NT2/D1 (cell line): ENCODE results near the gene INSIG2.

ENCODE experiments used
- DNase-seq: peaks from one replicate; pipeline ENCODE4 v3.0.0-alpha.2; 2011; ENCODE audit warnings: low read depth, low spot score
- H3K27me3 ChIP-seq: 2 replicates; pipeline ENCODE4 v1.6.0; 2011; ENCODE audit warnings: mild to moderate bottlenecking; ENCODE audit not compliant: insufficient read length, insufficient read depth
- H3K36me3 ChIP-seq: 2 replicates; pipeline ENCODE4 v1.6.1; 2011; ENCODE audit warnings: mild to moderate bottlenecking, low read length, mixed read lengths; ENCODE audit not compliant: insufficient read depth, insufficient read length
- H3K4me1 ChIP-seq: 2 replicates; pipeline ENCODE4 v1.5.1; 2011; ENCODE audit not compliant: insufficient read depth, insufficient read length
- H3K4me3 ChIP-seq: 2 replicates; pipeline ENCODE4 v1.5.1; 2011; ENCODE audit warnings: low read depth; ENCODE audit not compliant: insufficient read length
- H3K9ac ChIP-seq: 2 replicates; pipeline ENCODE4 v1.6.0; 2011; ENCODE audit warnings: low read depth; ENCODE audit not compliant: insufficient read length
- H3K9me3 ChIP-seq: 2 replicates; pipeline ENCODE4 v1.5.1; 2011; ENCODE audit warnings: mild to moderate bottlenecking, low read length; ENCODE audit not compliant: insufficient read depth
- SUZ12 ChIP-seq: IDR thresholded peaks from 2 replicates; pipeline ENCODE4 v1.6.1; 2011; ENCODE audit not compliant: insufficient read length, insufficient read depth; ENCODE audit errors: extremely low read depth
- YY1 ChIP-seq: IDR thresholded peaks from 2 replicates; pipeline ENCODE4 v1.6.1; 2011; ENCODE audit not compliant: insufficient read length, insufficient read depth
- ZNF274 ChIP-seq: IDR thresholded peaks from 2 replicates; pipeline ENCODE4 v1.6.1; 2011; ENCODE audit warnings: mild to moderate bottlenecking, low read depth, low read length

INSIG2 gene

GRCh38 chr2:118105497-118105896 is 17.2 kb downstream of the INSIG2 start:
- peaks cover 12% of the 10 kb centered on the region for H3K36me3 ChIP-seq
- DNase-seq: no peak
- no peaks in the 10 kb centered on the region for H3K27me3 ChIP-seq
- no peaks in the 10 kb centered on the region for H3K9me3 ChIP-seq
- H3K9ac ChIP-seq: no peak overlapping the region
- no peak for TF ChIP-seq SUZ12
- no peak for TF ChIP-seq ZNF274
- no peak for TF ChIP-seq YY1
- H3K4me3 ChIP-seq: no peak overlapping the region
- no peaks in the 10 kb centered on the region for H3K4me1 ChIP-seq

GRCh38 chr2:118106926-118107325 is 18.7 kb downstream of the INSIG2 start:
- Histone ChIP-seq H3K4me3 (no peak overlapping the region), H3K36me3 (peaks cover 12% of the 10 kb centered on the region), H3K9me3 (no peaks in the 10 kb centered on the region), H3K27me3 (no peaks in the 10 kb centered on the region), H3K4me1 (no peaks in the 10 kb centered on the region), H3K9ac (no peak overlapping the region)
- no peak for DNase-seq
- TF ChIP-seq ZNF274: no peak
- no peak for TF ChIP-seq YY1
- no peak for TF ChIP-seq SUZ12

DNA sequence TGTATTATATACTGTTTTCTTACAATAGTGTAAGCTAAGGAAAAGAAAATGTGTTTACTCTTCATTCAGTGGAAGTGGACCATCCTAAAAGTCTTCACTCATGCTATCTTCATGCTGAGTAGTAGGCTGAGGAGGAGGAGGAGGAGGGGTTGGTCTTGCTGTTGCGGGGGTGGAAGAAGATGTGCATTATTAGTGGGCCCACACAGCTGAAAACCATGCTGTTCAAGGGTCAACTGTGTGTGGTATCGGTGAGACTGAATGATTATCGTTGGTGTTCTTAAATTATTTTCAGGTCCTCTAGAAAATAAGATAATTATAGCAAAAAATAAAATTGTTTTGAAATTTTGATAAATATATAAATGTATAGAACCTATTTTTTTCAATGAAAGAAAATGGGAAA is 22.0 kb downstream of the INSIG2 start:
- H3K9me3 ChIP-seq: no peaks in the 10 kb centered on the region
- no peak overlapping the region for H3K9ac ChIP-seq
- peaks cover 12% of the 10 kb centered on the region for H3K36me3 ChIP-seq
- DNase-seq: no peak
- H3K4me3 ChIP-seq: no peak overlapping the region
- H3K4me1 ChIP-seq: no peaks in the 10 kb centered on the region
- TF ChIP-seq YY1 (no peak), SUZ12 (no peak), ZNF274 (no peak)
- H3K27me3 ChIP-seq: no peaks in the 10 kb centered on the region

DNA sequence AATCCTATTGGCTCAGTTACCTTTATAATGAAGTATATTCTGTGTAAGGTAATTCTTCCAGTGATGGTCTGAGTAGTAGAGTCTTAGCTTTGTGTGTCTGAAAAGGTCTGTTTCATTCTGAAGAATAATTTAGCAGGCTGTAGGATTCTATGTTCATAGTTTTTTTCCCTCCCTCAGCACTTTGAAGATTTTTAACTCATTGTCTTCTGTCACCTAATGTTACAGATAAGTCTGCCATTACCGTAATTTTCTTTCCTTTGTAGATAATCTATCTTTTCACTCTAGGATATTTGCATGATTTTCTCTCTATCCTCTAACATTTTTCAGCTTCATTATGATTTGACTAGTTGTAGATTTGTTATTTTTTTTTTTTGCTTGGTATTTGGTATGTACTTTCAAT is 22.7 kb downstream of the INSIG2 start:
- DNase-seq: no peak
- Histone ChIP-seq H3K27me3 (no peaks in the 10 kb centered on the region), H3K9ac (no peak overlapping the region), H3K9me3 (no peaks in the 10 kb centered on the region), H3K4me3 (no peak overlapping the region), H3K4me1 (no peaks in the 10 kb centered on the region), H3K36me3 (peaks cover 12% of the 10 kb centered on the region)
- TF ChIP-seq ZNF274 (no peak), SUZ12 (no peak), YY1 (no peak)

DNA sequence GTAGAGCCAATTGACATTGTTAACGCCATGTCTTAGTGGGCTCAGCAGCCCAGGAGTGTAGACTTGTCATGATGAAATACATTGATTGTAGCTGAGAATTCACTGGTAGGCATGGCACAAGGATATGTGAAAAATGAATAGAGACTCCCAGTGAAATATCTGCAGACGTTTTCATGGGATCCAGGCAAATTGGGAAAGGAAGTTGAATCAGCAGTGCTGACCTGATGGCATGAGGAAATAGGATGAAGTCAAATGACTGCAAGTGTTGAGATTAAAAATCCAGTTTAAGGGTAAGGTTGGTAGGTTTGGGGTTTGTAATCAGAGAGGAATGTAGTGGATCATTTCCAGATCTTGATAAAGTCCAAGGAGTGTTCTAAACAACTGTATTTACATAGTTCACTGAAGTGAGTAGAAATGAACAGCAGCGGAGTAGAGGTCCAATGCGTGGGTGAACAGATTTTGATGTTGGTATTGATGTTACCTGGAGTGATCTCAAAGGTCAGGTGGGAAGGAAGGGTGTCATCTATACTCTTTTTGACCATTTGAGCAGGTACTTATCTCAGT is 24.6 kb downstream of the INSIG2 start:
- Histone ChIP-seq H3K9ac (no peak overlapping the region), H3K9me3 (no peaks in the 10 kb centered on the region), H3K27me3 (no peaks in the 10 kb centered on the region), H3K4me1 (no peaks in the 10 kb centered on the region), H3K4me3 (no peak overlapping the region), H3K36me3 (peaks cover 8% of the 10 kb centered on the region)
- no peak for DNase-seq
- TF ChIP-seq YY1: no peak
- no peak for TF ChIP-seq SUZ12
- TF ChIP-seq ZNF274: no peak

DNA sequence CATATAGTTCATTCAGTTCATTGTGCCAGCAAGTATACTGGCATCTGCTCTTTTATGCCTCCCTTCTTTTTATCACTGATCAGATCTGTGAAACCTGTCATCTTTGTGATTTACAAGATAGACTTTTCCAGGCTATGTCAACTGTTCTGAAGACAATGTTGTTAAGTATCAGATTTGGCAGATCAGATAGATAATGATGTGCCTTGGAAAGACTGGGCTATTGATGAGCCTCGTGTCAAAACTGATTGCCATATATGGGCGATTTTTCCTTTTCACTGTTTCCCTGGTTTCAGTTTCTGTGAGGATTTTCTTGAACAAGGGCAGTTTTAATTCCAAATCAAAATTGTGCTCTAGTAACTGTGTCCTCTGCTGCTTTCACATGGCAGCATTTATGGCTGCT is 26.6 kb downstream of the INSIG2 start:
- no peak for DNase-seq
- TF ChIP-seq SUZ12 (no peak), YY1 (no peak), ZNF274 (no peak)
- no peak overlapping the region for H3K9ac ChIP-seq
- H3K4me3 ChIP-seq: no peak overlapping the region
- no peaks in the 10 kb centered on the region for H3K27me3 ChIP-seq
- H3K36me3 ChIP-seq: no peaks in the 10 kb centered on the region
- no peaks in the 10 kb centered on the region for H3K4me1 ChIP-seq
- H3K9me3 ChIP-seq: no peaks in the 10 kb centered on the region

DNA sequence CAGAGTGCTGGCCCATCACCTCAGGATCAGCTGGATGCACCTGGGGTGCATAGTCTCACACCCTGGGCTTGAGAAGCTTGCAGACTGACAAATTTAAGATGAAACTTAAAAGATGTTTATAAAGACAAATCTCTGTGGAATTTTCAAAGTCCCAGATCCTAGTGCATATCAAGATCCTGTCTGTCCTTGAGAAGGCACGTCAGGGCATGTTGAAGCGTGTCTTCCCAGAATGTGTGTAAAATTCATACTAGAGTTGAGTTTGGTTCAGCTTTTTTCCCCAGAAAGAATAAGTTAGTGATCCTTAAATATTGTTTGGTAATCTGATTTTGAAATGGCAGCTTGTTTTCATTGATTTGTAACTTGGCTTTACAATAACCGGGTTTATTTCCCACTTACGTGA is 27.5 kb downstream of the INSIG2 start:
- Histone ChIP-seq H3K36me3 (no peaks in the 10 kb centered on the region), H3K9ac (no peak overlapping the region), H3K9me3 (no peaks in the 10 kb centered on the region), H3K27me3 (no peaks in the 10 kb centered on the region), H3K4me3 (no peak overlapping the region), H3K4me1 (no peaks in the 10 kb centered on the region)
- TF ChIP-seq YY1 (no peak), ZNF274 (no peak), SUZ12 (no peak)
- no peak for DNase-seq
